SU-DHL-6 (cell line): ENCODE data around the gene HOXB3.

Source experiments
- EZH2phosphoT487 ChIP-seq: fragments of 200-600 bp; sonication (generic), shearing (Covaris generic); conservative IDR thresholded peaks from 2 replicates; pipeline ENCODE4 v1.6.1; 2018; ENCODE audit warnings: mild to moderate bottlenecking, antibody characterized with exemption, low read length, moderate library complexity, mixed read lengths
- TF ChIP-seq, protein P1 (sequence below): fragments of 200-600 bp; sonication (generic); IDR thresholded peaks from one replicate; pipeline ENCODE4 v1.5.1; 2017; ENCODE audit warnings: antibody characterized with exemption, mild to moderate bottlenecking, low read length, moderate library complexity; ENCODE audit not compliant: insufficient read depth, poor library complexity, severe bottlenecking

DNA sequence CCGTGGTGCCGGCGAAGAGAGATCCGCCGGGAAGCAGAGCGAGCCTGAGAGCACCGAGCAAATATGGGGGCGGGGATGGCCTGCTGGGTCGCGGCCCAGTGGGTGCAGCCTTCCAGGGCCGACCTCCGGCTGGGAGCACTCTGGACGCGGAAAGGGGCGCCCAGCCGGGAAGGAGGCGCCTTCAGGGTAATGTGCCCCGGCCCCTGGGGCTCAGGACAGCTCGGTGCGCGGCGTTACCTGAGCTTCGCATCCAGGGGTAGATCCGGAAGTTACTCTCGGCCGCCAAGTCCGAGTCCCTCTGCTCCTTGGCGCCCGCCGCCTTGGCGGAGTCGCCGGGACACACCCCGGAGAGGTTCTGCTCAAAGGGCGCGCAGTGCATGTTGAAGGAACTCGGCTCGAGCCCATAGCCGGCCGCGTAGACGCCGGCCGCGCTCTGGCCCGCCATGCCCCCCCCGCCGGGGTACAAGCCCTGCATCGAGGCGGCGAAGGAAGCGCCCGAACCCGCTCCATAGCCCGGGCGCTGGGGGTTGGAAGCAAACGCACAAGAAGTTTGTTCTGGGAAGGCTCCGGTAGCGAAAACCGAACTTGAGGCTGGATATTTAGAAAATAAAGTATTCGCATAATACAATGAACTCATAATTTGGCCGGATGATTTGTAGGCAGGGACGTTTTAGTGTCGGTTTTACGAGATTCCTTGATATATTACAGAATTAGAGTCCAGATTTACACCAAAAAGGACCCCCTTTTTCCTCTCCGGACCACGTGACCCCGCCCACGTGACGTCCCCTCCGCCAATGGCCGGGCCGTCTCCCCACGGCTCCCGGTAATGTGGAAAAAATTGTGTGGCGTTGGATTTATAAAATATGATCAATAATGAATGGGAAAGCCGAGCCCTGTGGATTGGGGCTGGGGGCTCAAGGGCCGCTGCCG lies 20.5 kb upstream of the HOXB3 start, which contains the start of gene HOXB7:
- TF ChIP-seq, protein P1, sequence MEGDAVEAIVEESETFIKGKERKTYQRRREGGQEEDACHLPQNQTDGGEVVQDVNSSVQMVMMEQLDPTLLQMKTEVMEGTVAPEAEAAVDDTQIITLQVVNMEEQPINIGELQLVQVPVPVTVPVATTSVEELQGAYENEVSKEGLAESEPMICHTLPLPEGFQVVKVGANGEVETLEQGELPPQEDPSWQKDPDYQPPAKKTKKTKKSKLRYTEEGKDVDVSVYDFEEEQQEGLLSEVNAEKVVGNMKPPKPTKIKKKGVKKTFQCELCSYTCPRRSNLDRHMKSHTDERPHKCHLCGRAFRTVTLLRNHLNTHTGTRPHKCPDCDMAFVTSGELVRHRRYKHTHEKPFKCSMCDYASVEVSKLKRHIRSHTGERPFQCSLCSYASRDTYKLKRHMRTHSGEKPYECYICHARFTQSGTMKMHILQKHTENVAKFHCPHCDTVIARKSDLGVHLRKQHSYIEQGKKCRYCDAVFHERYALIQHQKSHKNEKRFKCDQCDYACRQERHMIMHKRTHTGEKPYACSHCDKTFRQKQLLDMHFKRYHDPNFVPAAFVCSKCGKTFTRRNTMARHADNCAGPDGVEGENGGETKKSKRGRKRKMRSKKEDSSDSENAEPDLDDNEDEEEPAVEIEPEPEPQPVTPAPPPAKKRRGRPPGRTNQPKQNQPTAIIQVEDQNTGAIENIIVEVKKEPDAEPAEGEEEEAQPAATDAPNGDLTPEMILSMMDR = no peak
- TF ChIP-seq EZH2phosphoT487 = no peak
